Activated CD4-positive, alpha-beta T cell treated with anti-CD3 and anti-CD28 coated beads for 48 hours (primary cell): ENCODE measurements around the gene VTCN1.

Experiments used
- DNase-seq: peaks from one replicate; pipeline ENCODE4 v3.0.0-alpha.2; 2020

The VTCN1 gene

DNA sequence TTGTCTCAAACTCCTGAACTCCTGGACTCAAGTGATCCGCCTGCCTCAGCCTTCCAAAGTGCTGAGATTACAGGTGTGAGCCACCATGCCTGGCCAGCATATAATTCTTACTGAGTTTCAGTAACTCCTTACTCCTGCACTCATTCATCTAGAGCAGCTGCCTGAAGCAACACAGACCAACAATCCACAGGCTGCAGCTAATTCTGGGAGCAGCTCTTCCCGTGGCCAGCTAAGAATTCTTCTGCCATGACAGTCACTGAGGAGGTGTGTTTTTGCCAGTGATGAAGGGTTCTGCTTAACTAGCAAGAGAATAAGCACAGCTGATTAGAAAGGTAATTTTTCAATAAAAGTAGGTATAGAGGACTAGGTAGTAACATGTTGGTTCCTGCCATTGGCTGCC is 5.4 kb downstream of the VTCN1 start:
- DNase-seq, result no peak

DNA sequence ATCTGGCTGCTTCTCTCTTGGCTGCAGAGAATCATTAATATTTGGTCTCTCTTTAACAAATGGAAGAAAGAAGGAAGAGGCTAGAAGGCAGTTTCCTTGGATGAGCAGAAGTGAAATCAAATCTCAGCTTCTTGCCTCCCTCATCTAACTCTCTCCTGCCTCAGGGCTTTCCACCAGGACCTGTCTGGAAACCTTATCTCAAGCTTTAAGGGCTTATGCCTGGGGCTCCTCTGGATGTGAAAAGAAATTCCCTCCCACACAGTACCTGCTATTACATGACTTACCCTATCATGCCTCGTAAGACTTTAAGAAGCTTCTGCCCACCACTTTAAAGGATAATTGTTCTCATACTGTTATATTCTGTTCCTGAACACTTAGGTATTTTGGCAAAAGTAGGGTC is 8.9 kb downstream of the VTCN1 start:
- no peak for DNase-seq

DNA sequence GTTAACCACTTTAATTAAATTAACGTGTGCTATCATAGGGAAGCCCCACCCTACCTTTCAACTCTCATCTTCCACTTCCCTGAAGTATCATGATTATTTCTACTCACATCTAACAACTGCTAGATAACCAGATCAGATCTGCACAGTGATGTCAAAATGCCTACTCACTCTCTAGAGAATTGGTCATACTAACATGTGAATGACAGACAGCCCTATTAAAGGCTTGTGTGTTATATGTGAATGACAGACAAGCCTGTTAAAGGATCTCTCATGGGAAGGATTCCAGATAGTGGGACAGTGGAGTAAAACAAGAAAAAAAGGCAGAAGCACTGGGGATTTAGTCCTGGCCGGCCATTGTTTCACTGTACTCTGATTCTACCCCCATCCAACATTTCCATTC is 12.6 kb downstream of the VTCN1 start:
- DNase-seq, result no peak

DNA sequence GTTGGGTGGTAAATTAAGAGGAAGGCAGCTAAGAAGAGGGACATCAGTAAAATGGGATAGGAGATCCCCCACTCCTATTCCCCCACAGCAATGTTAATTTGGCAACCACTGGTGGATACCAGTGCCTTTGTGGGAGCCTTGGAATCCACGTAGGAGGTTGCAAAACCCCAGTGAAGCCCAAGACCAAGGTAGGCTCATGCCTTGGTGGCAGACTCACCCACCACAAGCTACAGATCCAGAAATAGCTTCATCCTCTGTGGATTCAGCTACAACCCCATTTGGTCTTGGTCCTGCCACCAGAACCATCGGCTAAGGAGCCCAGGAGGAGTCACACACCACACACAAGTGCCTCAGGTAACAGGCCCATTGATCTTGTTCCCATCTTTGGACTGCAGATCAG is 21.0 kb downstream of the VTCN1 start:
- no peak for DNase-seq

DNA sequence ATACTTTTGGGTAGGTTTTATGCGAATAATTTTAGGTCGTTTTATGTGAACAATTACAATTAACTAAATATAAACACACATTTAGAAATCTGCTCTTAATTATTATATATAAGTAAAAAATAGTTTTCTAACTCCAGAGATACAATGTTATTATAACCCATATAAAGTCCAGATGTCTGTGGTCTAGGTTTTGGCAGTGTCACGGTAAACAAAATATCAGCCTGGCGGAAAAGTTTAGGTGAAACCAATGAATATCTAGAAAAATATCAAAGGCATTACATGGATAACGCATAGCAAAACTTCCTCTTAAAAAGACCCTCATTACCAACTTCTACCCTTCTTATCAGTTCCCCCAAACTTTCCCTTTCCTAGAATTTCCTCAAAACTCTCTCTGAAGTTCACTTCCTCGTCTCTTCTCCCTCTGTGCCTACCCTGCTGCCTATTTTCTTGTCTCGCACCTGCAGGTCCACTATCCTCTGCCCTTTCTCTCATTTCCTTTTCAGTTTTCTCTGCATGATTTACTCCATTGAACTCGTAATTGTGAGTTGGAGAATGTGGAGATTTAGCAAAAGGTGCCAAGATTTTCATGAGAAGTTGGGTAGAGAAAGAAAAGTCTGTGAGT is 21.8 kb downstream of the VTCN1 start:
- no peak for DNase-seq

DNA sequence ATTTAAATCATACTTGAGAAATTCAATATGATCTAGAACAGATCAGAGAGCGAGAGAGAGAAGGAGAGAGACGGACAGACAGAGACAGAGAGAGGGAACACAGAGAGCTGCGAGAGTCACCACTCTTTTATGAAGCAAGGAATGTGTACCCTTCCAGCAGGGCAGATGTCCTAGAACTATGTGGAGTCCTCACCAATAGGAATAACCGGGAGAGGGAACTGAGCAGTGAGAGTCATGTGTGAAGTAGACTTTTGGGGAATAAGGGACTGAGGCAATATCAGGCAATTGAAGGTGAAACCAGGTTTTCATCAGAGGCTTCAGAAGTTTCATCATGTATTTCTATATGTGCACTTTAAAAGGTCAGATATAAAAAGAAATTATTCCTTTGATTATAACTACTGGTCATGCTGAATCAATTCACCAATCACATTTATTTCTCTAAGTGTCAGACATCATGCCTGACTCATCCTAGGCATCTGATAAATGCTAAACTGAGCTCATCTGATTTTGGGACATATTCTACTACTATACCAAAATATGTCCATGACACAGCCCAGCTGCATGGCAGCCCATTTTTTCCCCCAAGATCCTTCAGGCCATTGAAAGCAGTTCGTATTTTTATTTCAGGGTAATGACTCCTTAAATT is 22.4 kb downstream of the VTCN1 start:
- DNase-seq, result no peak

DNA sequence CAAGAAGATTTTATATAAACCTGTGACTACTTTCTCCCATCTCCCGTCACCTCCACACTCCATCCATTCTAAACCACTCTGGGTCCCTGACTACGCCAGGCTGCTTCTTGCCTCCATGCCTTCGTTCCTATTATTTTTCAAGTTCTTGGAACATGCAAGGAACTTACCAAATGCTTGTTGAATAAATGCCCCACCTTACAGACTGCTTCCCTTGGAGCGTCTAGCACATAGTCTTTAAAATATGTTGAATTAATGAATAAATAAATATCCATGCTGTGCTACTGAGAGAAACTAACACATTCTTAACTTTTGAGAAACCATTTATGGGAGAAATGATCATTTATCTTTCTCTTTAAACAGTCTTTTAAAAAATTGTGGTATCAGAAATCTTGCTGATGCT is 27.6 kb downstream of the VTCN1 start:
- no peak for DNase-seq

DNA sequence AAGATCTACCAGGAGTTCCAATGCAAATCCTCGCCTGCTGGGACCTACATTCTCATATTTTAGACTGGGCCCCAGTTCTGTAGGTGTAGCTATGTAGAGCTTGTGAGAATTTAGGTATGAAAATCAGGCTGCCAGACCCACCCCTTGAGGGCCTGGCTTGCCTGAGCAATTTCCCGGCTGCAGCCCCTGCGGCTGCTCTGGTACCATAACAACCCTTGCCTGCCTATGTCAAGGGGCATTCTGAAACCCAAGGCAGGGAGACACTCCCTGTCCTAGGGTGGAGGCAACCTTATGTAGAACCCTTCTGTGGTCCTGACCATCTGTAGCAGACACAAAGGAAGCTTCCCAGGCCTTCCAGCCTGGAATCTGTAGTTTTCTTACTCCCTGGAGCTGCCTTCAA is 28.4 kb downstream of the VTCN1 start:
- DNase-seq, result no peak

DNA sequence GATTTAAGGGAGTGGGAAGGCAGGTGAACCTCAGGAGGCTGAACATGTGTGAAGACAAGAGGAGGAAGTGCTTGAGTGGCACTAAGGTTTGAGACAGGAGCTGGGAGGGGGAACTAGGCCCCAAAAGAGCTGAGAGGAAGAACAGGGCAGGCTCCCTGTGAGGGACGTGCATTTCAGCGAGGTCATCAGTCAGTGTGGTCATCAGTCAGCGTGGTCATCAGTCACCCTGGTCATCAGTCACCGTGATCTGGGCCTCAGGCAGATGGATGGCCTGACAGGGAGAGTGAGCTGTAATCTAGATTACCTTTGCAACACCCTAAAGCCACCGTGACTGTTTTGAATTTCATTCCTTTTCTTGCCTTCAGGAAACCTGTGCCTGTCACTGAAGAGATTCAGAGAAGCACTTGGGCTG is 29.1 kb downstream of the VTCN1 start:
- DNase-seq, result no peak

DNA sequence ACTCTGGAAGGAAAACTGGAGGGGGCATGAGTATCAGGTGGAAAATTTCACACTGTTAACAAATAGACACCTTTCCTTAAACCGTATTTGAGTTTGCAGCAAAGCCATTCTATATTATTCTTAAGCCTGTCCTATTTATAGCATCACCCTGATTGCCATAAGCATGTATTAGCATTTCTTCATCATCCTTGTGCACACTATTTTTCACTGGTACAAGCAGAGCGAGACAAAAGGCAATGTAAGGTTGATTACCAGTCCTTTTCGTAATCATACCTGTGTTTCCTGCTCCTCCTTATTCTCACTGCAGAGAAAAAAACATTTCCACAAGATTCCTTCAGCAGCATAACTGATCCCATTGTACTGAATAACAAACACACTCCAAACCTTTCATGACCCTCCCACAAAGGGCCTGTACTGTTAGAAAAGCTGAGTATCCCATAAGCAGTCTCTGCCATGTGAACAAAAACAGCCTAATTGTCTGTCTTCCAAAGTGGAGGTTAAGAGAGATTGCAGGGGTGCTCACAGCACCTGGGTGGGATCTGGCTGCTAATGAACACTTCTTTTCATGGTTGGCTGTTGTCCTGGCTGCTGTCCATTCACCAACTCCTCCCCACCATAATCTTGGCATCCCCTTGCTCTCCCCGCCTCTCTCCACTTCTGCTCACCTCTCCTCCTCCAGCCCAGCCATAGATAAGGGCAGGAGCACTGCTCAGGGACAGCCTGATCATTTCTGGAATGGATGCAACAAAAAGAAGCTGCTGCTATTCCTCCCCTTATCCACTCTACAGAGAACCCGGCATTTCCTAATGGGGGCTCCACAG is 30.4 kb downstream of the VTCN1 start:
- DNase-seq, result no peak

DNA sequence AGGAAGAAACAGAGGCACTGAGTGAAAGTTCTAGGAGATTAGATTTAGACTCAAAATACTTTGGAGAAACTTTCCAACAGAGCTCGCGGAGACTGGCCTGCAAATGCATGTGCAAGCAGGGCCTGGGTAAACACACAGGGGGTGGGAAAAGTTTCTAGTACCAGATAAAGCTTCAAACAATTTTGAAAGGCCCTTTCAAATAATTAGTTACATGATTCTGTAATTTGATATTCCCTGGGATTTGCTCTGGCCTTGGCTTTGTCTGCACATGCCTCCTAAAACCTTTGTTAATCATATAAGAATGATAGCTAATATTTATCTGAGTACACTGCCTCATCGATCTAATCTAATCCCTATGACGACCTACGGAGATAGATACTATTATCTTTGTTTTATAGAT is 31.3 kb downstream of the VTCN1 start:
- no peak for DNase-seq

DNA sequence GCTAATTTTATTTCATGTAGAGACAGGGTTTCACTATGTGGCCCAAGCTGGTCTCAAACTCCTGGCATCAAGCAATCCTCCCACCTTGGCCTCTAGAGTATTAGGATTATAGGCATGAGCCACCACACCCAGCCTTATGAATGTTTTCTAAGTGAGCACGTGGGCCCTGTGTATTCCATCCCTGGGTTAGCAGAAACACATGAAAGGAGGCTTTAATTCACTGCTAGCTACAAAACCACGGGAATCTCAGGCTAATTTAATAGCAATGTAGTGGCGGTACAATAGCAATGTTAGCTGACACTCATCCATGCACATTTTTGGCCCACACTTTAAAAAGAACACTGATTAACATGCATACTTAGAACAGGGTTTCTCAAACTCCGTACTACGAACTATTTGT is 32.0 kb downstream of the VTCN1 start:
- DNase-seq, result no peak

DNA sequence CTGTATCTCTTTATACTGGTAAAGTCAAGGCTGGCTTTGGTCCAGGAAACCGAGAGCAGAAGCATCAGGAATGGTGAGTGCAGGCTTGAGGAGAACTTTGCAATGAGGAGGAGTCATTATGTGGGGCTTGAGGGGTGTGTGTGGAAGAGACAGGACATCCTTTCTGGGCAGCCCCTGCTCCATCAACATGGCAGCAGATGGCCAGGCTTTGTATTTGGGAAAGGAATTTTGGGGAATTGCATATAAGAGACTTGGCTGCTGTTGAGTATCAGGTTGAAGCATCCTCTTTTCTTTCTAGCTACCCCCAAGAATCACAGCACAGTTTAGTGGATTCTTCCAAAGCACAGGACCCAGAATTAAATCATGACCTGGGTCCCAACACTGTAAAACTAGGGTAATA is 33.4 kb downstream of the VTCN1 start:
- no peak for DNase-seq

DNA sequence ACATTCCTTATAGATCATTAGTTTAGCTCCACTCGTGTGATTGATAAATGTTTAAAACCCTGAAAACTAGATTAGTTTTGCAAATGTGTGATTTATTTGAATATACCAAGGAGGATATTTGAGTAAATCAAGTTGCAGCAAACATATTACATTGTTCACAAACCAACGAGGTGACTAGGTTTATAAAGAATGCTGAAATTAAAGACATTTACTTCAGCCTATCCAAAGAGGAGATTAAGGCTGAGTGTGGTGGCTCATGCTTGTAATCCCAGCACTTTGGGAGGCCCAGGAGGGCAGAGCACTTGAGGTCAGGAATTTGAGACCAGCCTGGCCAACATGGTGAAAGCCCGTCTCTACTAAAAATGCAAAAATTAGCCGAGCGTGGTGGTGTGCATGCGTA is 34.1 kb downstream of the VTCN1 start:
- no peak for DNase-seq

DNA sequence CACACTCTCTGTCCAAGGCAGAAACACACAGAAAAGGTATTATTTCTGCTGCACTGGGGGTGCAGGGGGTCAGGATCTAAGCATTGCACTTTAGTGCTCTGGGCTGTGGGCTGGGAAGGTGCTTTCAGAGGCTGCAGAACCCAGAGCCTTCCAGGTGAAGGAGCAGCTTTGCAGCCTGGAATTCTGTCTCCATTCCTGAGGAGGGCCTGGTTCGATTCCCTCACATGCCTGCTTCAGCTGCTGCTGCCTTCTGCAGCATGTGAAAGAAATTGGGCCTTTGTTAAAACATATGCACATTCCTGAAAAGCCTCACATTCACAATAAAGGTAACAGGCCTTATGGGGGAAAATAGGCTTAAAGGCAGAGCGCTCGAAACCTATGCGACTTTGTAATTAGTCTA is 35.9 kb downstream of the VTCN1 start:
- DNase-seq, result no peak

DNA sequence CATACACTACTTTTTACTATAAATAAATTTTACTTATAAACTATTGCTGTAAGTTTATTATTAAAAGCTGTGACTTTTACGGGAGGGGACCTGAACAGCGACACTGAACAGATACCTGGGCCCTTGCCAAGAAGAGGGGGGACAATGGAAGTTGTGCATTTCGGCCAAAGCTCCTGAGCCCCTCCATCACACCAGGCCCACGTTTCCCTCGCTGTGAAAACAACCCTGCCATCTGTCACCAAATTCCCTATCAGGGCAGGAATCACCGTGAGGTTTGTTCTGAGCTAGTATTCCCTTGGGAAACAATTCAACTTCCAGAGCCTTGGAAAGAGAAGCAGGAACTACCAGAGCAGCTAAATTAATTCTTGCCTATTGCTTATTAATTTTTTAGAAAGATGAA is 37.0 kb downstream of the VTCN1 start:
- no peak for DNase-seq

DNA sequence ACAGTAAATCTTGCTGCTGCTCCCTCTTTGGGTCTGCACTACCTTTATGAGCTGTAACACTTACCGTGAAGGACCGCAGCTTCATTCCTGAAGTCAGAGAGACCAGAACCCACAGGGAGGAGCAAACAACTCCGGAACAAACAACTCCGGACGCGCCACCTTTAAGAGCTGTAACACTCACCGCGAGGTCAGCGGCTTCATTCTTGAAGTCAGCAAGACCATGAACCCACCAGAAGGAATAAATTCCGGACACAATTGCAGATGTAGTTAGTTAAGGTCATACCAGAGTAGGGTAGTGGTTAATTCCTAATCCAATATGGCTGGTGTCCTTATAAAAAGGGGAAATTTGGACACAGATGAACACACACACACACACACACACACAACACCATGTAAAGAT is 37.7 kb downstream of the VTCN1 start:
- no peak for DNase-seq

DNA sequence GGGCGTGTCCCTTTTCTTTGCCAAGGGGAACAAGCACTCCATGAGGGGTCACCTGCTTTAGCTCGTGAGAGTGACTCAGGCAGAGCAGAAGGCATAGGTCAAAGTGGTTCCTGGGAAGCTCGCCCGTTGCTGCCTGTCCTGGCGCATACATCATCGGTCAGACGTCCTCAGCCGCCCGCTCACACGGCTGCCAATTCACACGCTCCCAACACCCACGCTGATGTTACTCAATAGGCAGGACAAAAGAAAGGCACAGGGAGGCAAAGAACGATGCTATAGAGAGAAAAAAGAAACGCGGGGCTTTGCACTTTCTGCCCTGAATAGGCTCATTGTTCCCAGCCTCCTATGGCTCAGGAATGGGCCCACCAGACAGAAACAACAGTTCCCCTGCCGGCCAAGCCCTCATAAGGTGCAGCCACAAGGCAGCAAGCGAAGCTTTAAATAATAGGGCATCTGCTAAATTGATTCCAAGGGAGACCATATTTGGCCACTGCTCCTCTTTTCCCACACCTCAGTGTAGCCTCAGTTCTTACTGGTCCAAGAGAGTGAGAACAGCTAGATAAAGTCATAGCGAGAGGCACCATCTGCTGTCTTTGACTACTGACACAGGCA is 38.7 kb downstream of the VTCN1 start:
- DNase-seq, result no peak

DNA sequence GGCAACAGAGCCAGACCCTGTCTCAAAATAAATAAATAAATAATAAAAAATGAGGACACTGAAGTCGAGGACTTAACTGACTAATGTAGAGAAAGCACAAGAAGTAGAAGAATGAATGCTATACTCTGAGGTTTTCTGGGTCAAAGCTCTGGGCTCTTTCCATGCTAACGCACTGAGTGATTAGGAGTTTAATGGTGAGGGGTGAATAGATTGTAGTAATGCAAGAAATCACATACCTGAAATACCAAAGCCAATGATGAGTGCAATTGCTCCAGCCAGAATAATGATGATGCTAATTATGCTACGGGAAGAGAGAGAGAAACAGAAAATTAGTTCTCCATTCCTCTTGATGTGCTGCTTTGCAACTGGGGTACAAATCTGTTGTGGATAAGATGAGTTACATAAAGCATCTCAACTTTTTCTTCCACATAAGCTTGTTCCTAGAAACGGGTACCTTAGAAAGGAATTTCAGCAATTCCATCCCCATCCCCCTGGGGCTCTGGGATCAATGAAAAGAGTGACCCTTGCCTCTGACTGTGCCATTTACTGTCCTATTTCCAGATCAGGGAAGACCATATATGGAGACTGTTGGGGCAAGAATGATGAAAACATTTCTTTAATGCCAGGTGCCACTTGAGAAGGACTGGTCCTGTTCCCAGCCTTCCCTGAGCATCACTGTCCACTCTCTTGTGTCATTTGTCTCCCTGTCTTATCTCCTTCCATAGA is 40.7 kb downstream of the VTCN1 start:
- no peak for DNase-seq

DNA sequence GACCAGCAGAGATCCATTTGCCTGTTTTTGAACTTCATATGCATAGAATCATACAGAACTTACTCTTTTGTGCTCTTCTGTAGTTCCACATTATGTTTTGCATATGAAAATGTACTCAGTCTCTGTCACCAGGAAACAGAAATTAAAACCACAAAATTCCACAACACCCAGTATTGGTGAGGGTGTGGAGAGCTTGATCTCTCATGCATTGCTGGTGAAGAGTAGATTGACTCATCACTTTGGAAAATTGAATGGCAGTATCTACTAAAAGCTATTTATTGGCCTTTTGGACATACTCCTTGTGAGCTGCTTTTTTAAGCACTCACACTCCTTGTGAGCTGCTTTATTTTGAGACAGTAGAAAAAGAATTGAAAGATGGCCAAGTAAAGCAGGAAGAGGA is 43.3 kb downstream of the VTCN1 start:
- DNase-seq, result no peak

DNA sequence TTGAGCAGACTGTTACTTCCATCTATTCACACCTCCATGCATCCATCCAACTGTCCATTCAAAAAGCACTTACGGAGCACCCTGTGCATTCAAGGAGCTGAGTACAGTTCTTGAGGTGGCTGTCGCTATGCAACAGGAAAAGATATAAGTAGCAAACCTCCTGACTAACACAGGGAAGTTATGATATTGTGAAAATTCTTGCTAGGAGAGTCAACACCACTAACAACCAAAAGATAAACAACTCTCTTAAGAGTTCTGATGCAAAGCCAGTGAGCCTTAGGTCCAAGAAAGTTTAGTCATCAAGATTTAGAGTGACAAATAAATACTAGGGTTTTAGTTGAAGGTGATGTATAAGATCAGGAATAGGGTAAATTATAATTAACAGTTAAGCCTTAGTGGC is 44.7 kb downstream of the VTCN1 start:
- DNase-seq, result no peak

DNA sequence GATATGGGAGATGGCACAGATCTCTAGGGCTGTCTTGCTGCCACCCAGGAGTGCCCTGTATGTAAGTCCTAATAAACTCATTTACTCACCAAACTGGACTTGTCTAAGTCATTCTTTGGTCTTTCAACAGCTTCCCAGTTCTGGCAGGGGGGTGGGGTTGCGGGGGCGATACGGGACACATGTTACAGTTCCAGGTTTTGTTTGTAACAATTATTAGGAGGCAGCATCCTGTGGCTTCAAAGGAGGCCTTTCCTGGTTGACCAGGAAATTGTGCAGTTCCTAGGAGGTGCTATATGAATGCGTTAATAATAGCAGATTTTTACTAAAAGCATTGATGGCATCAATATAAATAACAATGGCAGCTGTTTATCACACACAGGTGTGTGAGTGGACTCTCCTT is 46.5 kb downstream of the VTCN1 start:
- no peak for DNase-seq

DNA sequence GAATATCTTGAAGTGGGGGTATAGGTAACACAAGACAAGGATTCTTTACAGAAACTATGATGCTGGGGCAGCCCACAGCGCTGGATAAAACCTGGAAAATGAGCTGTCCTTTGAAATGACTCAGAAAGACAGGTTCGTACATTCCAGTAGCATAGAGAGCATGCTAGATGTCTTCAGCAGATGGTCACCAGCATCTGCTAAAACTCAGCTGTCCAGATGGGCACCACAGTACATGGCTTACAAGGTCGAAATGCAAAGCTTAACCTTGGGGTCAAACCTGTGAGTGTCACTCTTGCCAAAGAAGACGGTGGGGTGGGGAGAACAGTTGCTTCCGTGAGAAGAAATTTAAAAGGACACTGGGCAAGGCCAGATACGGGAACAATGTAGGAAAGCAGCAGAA is 47.9 kb downstream of the VTCN1 start:
- DNase-seq, result no peak
